NCI-H82 treated with DMSO at 0.1 percent for 48 hours (cell line): ENCODE measurements around the gene GNG13.
A peak's percentile ranks its signal among the peaks of the same experiment; 100 is the strongest.

Source experiments
- DNase-seq: peaks from one replicate; lab custom pipeline; 2025; ENCODE audit not compliant: unreplicated experiment; lab: John Stamatoyannopoulos, UW

Gene GNG13

GRCh38 chr16:795580-796229, 4.8 kb downstream of the GNG13 start:
- DNase-seq: no peak

DNA sequence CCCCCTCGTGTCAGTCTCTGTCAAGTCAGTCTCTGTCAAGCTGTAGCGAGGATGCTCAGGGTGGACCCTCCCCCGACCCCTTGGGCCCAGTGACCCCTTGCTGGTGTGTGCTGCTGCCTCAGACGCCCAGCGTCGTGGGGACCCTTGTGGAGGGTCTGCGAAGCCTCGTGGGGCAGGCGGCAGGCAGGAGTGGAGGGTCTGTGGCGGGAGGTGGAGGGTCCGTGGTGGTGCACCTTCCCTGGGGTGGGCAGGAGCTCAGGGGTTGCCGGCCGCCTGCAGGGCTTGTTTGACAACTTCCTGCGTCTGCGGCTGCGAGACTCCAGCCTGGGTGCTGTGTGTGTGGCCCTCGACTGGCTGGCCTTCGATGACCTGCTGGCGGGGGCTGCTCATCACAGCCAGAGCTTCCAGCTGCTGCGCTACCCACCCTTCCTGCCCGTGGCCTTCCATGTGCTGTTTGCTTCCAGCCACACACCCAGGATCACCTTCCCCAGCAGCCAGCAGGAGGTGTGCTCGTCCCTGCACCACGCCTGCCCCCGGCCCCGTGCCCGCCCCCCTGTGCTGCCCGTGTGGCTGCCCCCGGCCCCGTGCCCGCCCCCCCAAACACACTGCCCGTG, 5.6 kb downstream of the GNG13 start:
- no peak for DNase-seq

- peak; percentile 66 for DNase-seq
Measured at GRCh38 chr16:794091-794822, 6.3 kb downstream of the GNG13 start.

DNA sequence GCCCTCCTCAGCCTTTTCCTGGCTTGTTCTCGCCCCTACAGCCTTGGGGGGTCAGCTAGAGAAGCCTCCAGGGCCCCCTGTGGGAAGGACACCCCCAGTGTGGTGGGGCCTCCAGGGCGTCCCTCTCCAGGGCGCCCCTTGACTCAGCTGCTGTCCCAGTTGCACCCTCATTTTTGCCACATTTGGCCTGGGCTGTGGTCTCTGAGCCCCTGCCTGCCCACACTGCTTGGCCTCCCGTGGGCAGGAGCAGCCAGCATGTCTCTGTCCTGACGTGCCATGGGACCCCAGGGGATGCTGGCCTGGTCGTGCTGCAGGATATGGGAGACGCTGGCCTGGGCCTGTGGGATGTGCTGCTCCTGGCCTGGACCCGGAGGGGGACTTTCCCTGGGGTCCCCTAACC, 7.1 kb downstream of the GNG13 start:
- DNase-seq: no peak

- DNase-seq: no peak
Measured at GRCh38 chr16:792221-792995, 8.1 kb downstream of the GNG13 start.

- no peak for DNase-seq
Measured at GRCh38 chr16:791131-791530, 9.4 kb downstream of the GNG13 start.

DNA sequence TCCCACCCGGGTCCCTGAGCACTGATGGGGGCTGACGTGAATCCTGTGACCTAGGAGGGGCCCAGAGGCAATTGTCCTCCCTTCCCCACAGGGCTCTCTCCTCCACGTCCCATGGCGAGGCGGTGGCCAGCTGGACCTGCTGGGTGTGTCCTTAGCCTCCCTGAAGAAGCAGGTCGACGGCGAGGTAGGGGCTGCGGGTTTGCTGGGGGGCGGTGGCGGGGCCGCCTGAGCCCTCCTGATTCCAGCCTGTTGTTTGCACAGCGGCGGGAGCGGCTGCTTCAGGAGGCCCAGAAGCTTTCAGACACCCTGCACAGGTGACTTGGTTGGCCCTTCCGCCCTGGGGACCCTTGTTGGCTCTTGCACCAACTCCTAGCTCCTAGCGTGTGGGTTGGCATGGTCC, 10.4 kb downstream of the GNG13 start:
- no peak for DNase-seq

DNA sequence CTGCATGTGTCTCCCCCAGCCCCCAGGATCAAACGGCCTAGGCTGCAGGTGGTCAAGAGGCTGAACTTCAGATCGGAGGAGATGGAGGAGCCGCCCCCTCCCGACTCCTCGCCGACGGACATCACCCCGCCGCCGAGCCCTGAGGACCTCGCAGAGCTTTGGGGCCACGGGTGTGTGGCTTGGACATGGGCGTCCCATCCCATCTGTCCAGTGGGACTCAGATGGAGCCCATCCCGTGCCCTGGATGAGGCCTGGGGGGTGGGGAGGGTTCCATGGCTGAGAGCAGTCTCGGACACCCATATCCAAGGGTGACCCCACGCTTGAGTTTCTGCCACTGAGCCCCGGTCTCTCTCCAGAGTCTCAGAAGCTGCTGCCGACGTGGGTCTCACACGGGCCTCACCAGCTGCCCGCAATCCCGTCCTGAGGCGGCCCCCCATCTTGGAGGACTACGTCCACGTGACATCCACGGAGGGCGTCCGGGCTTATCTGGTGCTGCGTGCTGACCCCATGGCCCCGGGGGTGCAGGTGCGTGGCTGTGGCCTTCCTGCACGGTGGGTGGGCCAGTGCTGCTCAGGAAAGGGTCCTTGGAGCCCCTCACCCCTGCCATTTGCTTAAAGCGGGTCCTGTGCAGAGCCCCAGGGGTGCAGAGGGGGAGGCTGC, 11.2 kb downstream of the GNG13 start:
- DNase-seq: no peak

GRCh38 chr16:788399-789126, 12.0 kb downstream of the GNG13 start, which contains the start of gene CHTF18:
Gene CHTF18, plus strand, starts transcription at chr16:788620. Its CDS starts 65 bp downstream, at chr16:788685.
- DNase-seq: peak; percentile 50

GRCh38 chr16:787978-788398, 12.5 kb downstream of the GNG13 start, which contains the start of gene RPUSD1:
Gene RPUSD1, minus strand, starts transcription at chr16:788381. Its CDS starts 644 bp downstream, at chr16:787737.
- DNase-seq: no peak

GRCh38 chr16:787321-787966, 13.1 kb downstream of the GNG13 start:
- no peak for DNase-seq

DNA sequence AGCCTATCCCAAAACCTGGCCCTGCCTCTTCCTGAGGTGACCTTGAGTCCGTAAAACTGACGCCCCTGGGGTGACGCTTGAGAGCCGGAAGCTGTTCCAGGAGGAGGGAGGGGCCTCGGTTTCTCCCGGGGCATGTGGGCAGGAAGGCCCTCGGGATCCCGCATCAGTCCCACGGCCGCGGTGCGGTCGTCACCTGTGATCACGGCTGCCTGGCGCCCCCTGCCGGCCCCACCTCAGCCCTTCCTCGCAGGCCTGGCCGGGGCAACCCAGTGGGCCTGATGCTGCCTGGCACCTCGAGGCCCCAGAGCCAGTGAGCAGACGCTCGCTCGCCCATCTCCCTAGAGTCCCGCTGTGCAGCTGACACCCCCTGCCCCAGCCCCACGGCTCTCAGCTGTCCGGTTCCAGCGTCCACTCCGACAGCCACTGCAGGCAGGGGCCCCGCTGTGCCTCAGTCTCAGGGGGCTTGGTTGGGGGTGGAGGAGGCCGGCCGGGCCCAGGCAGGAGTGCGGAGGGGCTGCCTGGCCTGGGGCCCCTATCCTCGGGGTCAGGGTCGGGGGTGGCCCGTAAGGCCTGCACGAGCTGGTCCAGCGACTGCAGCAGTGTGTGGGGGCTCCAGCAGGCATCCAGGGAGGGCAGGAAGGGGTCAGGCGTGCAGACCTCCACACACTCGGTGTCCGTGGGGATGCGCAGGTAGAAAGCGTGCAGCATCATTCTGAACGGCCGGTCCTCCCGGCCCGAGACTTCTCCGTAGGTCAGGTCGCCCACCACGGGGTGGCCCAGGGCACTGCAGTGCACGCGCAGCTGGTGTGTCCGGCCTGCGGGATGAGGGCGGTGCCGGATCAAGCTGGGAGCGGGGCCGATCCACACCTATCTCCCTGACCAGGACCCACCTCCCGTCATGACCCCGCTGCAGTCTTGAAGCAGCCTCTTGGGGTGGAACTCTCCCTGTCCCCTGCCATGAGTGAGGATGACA, 14.7 kb downstream of the GNG13 start:
- no peak for DNase-seq

GRCh38 chr16:784431-784830, 16.1 kb downstream of the GNG13 start:
- no peak for DNase-seq

DNA sequence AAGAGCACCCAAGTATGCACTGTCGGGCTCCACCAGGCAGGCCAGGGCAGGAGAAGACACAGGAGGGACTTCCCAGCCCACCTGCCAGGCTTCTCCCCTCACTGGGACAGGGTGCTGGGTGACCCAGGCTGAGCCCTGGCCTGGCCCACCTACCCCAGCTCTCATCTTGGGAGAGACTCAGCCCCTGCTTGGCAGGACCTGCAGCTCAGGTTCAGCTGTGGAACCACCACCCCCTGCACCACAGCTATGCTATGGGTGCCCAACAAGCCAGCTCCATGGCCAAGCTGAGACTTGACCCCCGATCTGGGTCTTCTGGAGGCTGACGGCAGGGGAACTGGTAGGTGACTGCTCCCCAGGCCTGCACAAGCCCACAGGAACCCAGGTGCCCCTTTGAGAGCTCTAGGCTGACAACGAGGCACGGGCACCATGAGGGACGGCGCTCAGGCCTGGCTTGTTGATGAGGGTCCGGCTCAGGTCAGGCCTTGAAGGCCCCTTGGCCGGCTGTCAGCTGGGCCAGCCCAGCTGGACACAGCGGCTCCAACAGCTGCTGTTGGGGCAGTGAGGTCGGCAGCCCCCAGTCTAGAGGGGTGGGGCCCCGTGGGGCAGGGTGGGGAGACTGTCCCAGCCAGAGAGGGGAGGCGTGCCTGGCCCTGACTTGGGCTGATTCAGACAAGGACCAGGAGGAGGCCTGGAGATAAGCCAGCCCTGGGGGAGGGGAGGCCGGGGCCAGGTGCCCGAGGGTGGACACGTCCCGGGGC, 17.0 kb downstream of the GNG13 start:
- DNase-seq: no peak

GRCh38 chr16:782766-783403, 17.6 kb downstream of the GNG13 start:
- DNase-seq: no peak

GRCh38 chr16:782258-782657, 18.3 kb downstream of the GNG13 start:
- no peak for DNase-seq

GRCh38 chr16:781346-782010, 19.1 kb downstream of the GNG13 start:
- no peak for DNase-seq
